A549 (cell line): ENCODE measurements around the gene RPL19.

ENCODE experiments used
- CEBPB ChIP-seq, 2 experiments: fragments of >200 bp in 1 of 2; sonication (Bioruptor Twin) in 1 of 2; formaldehyde crosslinking in 1 of 2; IDR thresholded peaks; 2 replicates each; pipeline ENCODE4 v1.6.1; 2012 to 2016
- CTCF ChIP-seq: fragments of >200 bp; sonication (Bioruptor Twin); formaldehyde crosslinking; IDR thresholded peaks from 3 replicates; pipeline ENCODE4 v1.5.1; 2016
- EP300 ChIP-seq, 2 experiments: fragments of >200 bp; sonication (Bioruptor Twin); formaldehyde crosslinking; IDR thresholded peaks; 2 replicates in 1 of 2; 3 replicates in 1 of 2; pipeline ENCODE4 v1.6.1; 2016 to 2017
- HDAC2 ChIP-seq: fragments of 200-600 bp; sonication (generic); IDR thresholded peaks from 2 replicates; pipeline ENCODE4 v1.6.1; 2016
- MYC ChIP-seq: IDR thresholded peaks from 2 replicates; pipeline ENCODE4 v1.6.1; 2012; ENCODE audit warnings: mild to moderate bottlenecking, inconsistent platforms, low read length, improper control_type of control experiment, borderline replicate concordance
- POLR2A ChIP-seq: IDR thresholded peaks from 2 replicates; pipeline ENCODE4 v1.6.1; 2012; ENCODE audit warnings: mild to moderate bottlenecking, low read length
- RAD21 ChIP-seq, 2 experiments: fragments of >200 bp in 1 of 2; sonication (Bioruptor Twin) in 1 of 2; formaldehyde crosslinking in 1 of 2; IDR thresholded peaks in 1 of 2; conservative IDR thresholded peaks in 1 of 2; 2 replicates in 1 of 2; 3 replicates in 1 of 2; pipeline ENCODE4 v1.6.1; 2012 to 2018; ENCODE audit warnings: inconsistent platforms in 1 of 2
- RCOR1 ChIP-seq: fragments of 150-350 bp; IDR thresholded peaks from 2 replicates; pipeline ENCODE4 v1.6.1; 2014; ENCODE audit warnings: antibody characterized with exemption, low read length, low read depth
- USF2 ChIP-seq: fragments of 450-650 bp; IDR thresholded peaks from 2 replicates; pipeline ENCODE4 v1.6.1; 2014; ENCODE audit warnings: antibody characterized with exemption
- TF ChIP-seq, protein P1 (sequence below): fragments of 250-450 bp; sonication (Bioruptor Pico); IDR thresholded peaks from 2 replicates; pipeline ENCODE4 v1.5.0; 2021; ENCODE audit warnings: mild to moderate bottlenecking, moderate library complexity, borderline replicate concordance

DNA sequence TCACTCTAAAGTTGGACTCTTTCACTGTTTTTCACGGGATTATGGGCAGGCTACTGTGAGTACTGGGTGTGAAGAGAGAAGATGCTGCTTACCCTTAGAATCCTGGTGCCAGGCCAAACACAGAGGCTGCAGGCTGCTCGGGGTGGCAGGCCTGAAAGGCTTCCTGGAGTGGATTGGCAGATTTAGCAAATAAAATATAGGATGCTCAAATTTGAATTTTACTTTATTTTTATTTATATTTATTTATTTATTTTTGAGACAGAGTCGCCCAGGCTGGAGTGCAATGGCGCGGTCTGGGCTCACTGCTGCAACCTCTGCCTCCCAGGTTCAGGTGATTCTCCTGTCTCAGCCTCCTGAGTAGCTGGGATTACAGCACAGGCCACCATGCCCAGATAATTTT is 40.5 kb downstream of the RPL19 start:
- TF ChIP-seq USF2 (no peak), CTCF (no peak), EP300 (IDR thresholded peaks at IDR 0.05) (no peak), RCOR1 (no peak), POLR2A (no peak), RAD21 (conservative IDR thresholded peaks at IDR 0.05 in 1 of 2, IDR thresholded peaks at IDR 0.05 in 1 of 2) (no peak), HDAC2 (no peak), MYC (no peak), CEBPB (IDR thresholded peaks at IDR 0.05) (no peak)
- TF ChIP-seq, protein P1, sequence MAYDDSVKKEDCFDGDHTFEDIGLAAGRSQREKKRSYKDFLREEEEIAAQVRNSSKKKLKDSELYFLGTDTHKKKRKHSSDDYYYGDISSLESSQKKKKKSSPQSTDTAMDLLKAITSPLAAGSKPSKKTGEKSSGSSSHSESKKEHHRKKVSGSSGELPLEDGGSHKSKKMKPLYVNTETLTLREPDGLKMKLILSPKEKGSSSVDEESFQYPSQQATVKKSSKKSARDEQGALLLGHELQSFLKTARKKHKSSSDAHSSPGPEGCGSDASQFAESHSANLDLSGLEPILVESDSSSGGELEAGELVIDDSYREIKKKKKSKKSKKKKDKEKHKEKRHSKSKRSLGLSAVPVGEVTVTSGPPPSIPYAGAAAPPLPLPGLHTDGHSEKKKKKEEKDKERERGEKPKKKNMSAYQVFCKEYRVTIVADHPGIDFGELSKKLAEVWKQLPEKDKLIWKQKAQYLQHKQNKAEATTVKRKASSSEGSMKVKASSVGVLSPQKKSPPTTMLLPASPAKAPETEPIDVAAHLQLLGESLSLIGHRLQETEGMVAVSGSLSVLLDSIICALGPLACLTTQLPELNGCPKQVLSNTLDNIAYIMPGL (CRISPR knock-in tag): no peak
